Suppressor macrophage treated with lipopolysaccharide for 4 hours (primary cell): ENCODE measurements around the gene DEXI.

Experiments used
- DNase-seq: peaks from one replicate; pipeline ENCODE4 v3.0.0-alpha.2; 2020

DEXI gene

GRCh38 chr16:10885246-10885645 is 57.0 kb downstream of the DEXI start:
- DNase-seq: peak; percentile 79

DNA sequence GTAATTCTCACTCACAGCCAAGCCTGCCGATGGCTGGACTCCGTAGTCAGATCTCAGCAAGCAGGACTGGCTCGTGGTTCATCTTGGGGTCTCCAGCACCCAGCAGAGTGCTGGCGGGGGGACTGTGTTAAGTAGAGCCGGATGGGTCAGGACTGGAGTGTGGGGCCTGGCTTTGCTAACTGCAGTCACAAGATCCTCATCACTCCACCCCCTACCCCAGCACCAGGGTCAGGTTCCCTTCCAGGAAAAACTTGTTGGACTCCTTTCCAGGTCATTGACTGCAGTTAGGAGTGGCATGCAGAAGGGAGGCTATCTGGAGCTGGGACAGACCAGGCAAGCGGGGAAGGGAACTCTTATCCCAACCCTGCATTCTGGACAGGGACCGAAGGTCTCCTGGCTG is 59.3 kb downstream of the DEXI start:
- DNase-seq: no peak

DNA sequence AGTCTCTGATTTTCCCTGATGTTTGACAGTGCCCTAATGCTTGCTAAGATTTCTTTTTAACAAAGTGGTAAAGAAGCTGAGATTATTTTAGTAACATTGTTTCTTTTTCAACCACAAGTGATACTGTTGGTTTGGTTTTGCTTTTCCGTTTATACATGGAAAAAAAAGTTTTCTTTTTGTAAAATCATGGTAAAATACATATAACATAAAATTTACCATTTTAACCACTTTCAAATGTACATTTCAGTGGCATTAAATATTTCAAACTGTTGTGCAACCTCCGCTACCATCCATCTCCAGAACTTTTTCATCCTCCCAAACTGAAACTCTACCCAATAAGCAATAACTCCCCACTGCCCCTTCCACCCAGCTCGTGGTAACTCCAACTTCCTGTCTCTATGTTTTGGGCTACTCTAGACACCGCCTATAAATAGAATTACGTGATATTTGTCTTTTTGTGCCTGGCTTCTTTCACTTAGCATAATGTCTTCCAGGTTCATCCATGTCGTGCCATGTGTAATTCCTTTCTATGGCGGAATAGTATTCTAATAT is 60.7 kb downstream of the DEXI start:
- peak; percentile 32 for DNase-seq

DNA sequence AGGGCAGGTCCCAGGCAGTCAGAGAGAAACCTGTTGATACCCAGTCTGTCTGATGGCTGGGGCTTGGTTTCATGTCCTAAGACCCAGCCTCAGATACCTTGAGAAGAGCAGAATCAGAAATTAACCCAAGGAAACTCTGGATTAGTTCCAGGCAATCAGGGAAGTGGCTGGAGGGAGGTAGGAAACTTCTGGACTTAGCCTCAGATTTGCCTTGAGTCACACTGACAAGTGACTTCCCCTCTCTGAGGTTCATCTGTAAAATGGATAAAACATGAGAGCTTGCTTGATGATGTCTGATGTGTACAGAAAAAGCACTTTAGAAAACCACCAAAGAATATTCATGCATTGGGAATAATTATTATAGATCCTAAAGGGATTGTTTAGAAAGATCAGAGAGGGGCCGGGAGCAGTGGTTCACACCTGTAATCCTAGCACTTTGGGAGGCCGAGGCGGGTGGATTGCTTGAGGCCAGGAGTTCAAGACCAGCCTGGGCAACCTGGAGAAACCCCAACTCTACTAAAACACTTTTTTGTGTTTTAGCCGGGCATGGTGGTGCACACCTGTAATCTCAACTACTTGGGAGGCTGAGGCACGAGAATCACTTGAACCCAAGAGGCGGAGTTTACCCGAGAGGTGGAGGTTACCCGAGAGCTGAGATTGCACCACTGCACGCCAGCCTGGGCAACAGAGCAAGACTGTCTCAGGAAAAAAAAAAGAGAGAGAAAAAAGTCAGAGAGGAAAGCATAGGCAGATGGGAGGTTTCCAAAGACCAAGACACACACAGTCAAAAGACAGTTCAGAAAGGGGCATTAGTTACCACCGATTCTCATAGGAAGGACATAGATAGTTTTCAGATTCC is 61.4 kb downstream of the DEXI start:
- peak; percentile 61 for DNase-seq

GRCh38 chr16:10879681-10880589 is 62.3 kb downstream of the DEXI start:
- no peak for DNase-seq
